OCI-LY7 (cell line): ENCODE measurements around the gene P2RY8.

Experiments used
- CTCF ChIP-seq: fragments of 200-600 bp; sonication (generic); conservative IDR thresholded peaks from 2 replicates; pipeline ENCODE4 v1.5.1; 2014; ENCODE audit warnings: mild to moderate bottlenecking, antibody characterized with exemption, low read length, moderate library complexity, mixed read lengths
- EZH2phosphoT487 ChIP-seq: fragments of 200-600 bp; sonication (generic); IDR thresholded peaks from 2 replicates; pipeline ENCODE4 v1.6.1; 2018; ENCODE audit warnings: low read depth, borderline replicate concordance, mild to moderate bottlenecking, mixed run types, antibody characterized with exemption, low read length, moderate library complexity, mixed read lengths

GRCh38 chrX:1527457-1527856 is 9.5 kb downstream of the P2RY8 start:
- TF ChIP-seq CTCF: no peak
- TF ChIP-seq EZH2phosphoT487: no peak
